ENCODE data around the gene TMEM125.
A peak's percentile ranks its signal among the peaks of the same experiment; 100 is the strongest.

The TMEM125 gene

DNA sequence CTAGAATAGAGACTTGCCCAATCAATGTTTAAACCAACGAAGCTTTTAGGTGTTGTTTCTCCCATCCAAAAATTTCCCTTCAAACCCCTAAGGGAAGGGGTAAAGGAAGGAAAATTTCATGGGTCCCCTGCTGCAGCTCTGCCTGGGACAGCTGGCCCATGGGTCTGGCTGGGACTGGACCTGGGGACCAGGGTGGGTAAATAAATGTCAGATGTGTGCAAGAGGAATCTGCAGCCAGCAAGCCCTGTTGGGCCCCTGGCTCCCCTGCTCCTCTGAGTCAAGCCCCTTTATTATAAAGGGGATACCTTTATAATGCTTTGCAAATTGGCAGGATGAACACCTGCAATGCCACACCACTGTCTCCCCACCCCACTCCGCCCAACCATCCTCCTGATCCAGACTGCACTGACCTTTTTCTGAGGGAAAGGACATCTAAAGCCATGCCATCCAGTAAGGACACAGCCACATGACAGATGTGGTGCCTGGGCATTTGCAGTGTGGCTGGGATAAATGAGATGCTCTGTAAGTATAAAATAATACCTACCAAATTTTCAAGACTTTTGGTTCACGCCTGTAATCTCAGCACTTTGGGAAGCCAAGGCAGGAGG is 1.9 kb upstream of the TMEM125 start:
- H2AK5ac ChIP-seq (ENCODE audit: low read depth, low read length): no peak overlapping the region
- H3K27me3 ChIP-seq (ENCODE audit: control insufficient read depth in 3 of 3, insufficient read depth in 3 of 3, low read depth in 1 of 3, low read length in 3 of 3): peaks cover 0 to 33% (median 0%) of the 10 kb centered on the region in 3 experiments
- no peak overlapping the region for H2BK120ac ChIP-seq (ENCODE audit: low read depth, low read length)
- peaks cover 0 to under 1% of the 10 kb centered on the region in 2 donors for H3K9me3 ChIP-seq (replicated peaks in 1 of 2; ENCODE audit: control insufficient read depth in 2 of 2, insufficient read depth in 1 of 2, low read depth in 1 of 2, low read length in 2 of 2)
- H3K27ac ChIP-seq (replicated peaks; ENCODE audit: low read length): no peak overlapping the region
- H3K18ac ChIP-seq (ENCODE audit: low read length): no peak overlapping the region
- H2BK5ac ChIP-seq (ENCODE audit: low read length): no peak overlapping the region
- H3K14ac ChIP-seq (ENCODE audit: low read length): no peak overlapping the region
- no peak overlapping the region for H3K4me2 ChIP-seq (ENCODE audit: insufficient read depth, low read length, poor library complexity, severe bottlenecking)
- H2BK15ac ChIP-seq (ENCODE audit: low read length): no peak overlapping the region
- no peak overlapping the region for H3K4me3 ChIP-seq (ENCODE audit: low read length in 2 of 2)
- DNase-seq (ENCODE audit: low spot score): no peak
- no peak overlapping the region for H2AFZ ChIP-seq (ENCODE audit: low read length)
- no peaks in the 10 kb centered on the region for H3K79me1 ChIP-seq (ENCODE audit: low read depth, low read length)
- H3K4ac ChIP-seq (ENCODE audit: low read length): no peak overlapping the region
- no peak overlapping the region for H3K9ac ChIP-seq (ENCODE audit: low read depth, low read length, poor library complexity)
- no peak overlapping the region for H4K91ac ChIP-seq (ENCODE audit: low read depth, low read length, poor library complexity)
- H3K4me1 ChIP-seq (ENCODE audit: control insufficient read depth in 2 of 2, insufficient read depth in 1 of 2, low read depth in 1 of 2, low read length in 2 of 2): peaks cover 0 to 8% of the 10 kb centered on the region in 2 donors
- H4K8ac ChIP-seq (ENCODE audit: low read depth, low read length): no peak overlapping the region
- H3K23ac ChIP-seq (ENCODE audit: low read depth, low read length, poor library complexity): no peak overlapping the region
- WGBS, 2 donors (ENCODE audit: extremely low coverage in 2 of 2, insufficient read length in 2 of 2, insufficient replicate concordance in 1 of 2): no CpG with 5 or more reads among the region's 3 CpGs
- H3K36me3 ChIP-seq (replicated peaks in 1 of 2; ENCODE audit: control insufficient read depth in 2 of 2, insufficient read depth in 2 of 2, low read length in 2 of 2): no peaks in the 10 kb centered on the region
- H2BK12ac ChIP-seq (ENCODE audit: low read length): no peak overlapping the region

DNA sequence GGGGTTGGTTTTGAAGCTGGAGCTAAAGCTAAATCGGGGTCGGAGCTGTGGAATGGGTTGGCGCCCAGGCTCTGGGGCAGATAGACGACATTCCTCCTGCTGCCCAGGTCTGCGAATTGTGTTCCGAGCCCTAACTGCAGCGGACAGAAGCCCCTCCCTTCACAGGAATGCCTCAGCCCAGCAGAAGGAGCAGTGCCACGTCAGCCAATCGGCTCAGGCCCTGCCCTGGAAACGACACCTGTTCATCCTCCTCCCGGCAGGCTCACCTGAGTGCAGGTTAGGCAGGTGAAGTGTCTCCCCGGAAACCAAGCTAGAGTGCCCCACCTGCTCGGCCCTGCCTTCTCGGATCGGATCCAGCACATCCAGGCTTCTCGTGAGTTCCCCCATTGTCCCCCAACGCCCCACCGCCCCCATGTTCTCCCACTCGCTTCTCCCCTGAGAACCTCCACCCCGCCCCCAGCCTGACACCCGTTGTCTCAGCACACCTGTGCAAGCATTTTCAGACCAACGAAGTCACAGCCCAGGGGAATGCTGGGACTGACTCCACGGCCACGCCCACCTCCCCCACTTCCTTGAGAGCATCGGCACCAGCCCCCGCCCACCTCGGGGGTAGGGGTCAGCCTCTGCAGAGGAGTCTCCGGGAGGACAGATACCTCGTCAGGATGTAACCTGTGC is 775 bp downstream of the TMEM125 start:
- Histone ChIP-seq H3K4me2 (ENCODE audit: insufficient read depth, low read length, poor library complexity, severe bottlenecking) (peak overlapping the region; percentile 70), H4K91ac (ENCODE audit: low read depth, low read length, poor library complexity) (no peak overlapping the region), H2BK12ac (ENCODE audit: low read length) (no peak overlapping the region), H4K8ac (ENCODE audit: low read depth, low read length) (no peak overlapping the region), H2AFZ (ENCODE audit: low read length) (peak overlapping the region; percentile 63), H3K79me1 (ENCODE audit: low read depth, low read length) (no peaks in the 10 kb centered on the region), H3K14ac (ENCODE audit: low read length) (no peak overlapping the region), H3K4me3 (ENCODE audit: low read length in 2 of 2) (peak overlapping the region; percentile 21 to 78), H2BK120ac (ENCODE audit: low read depth, low read length) (no peak overlapping the region), H3K9me3 (replicated peaks in 1 of 2; ENCODE audit: control insufficient read depth in 2 of 2, insufficient read depth in 1 of 2, low read depth in 1 of 2, low read length in 2 of 2) (no peaks in the 10 kb centered on the region), H3K18ac (ENCODE audit: low read length) (peak overlapping the region; percentile 29), H3K36me3 (replicated peaks in 1 of 2; ENCODE audit: control insufficient read depth in 2 of 2, insufficient read depth in 2 of 2, low read length in 2 of 2) (no peaks in the 10 kb centered on the region), H2AK5ac (ENCODE audit: low read depth, low read length) (no peak overlapping the region), H3K4ac (ENCODE audit: low read length) (no peak overlapping the region), H3K27ac (replicated peaks; ENCODE audit: low read length) (no peak overlapping the region), H3K23ac (ENCODE audit: low read depth, low read length, poor library complexity) (no peak overlapping the region), H2BK15ac (ENCODE audit: low read length) (no peak overlapping the region), H3K9ac (ENCODE audit: low read depth, low read length, poor library complexity) (no peak overlapping the region), H3K4me1 (ENCODE audit: control insufficient read depth in 2 of 2, insufficient read depth in 1 of 2, low read depth in 1 of 2, low read length in 2 of 2) (peaks cover 0 to 8% of the 10 kb centered on the region in 2 donors), H2BK5ac (ENCODE audit: low read length) (no peak overlapping the region), H3K27me3 (ENCODE audit: control insufficient read depth in 3 of 3, insufficient read depth in 3 of 3, low read depth in 1 of 3, low read length in 3 of 3) (peaks cover 0 to 33% (median 0%) of the 10 kb centered on the region in 3 experiments)
- no peak for DNase-seq (ENCODE audit: low spot score)
- WGBS, 2 donors (ENCODE audit: extremely low coverage in 2 of 2, insufficient read length in 2 of 2, insufficient replicate concordance in 1 of 2): no CpG with 5 or more reads among the region's 29 CpGs

DNA sequence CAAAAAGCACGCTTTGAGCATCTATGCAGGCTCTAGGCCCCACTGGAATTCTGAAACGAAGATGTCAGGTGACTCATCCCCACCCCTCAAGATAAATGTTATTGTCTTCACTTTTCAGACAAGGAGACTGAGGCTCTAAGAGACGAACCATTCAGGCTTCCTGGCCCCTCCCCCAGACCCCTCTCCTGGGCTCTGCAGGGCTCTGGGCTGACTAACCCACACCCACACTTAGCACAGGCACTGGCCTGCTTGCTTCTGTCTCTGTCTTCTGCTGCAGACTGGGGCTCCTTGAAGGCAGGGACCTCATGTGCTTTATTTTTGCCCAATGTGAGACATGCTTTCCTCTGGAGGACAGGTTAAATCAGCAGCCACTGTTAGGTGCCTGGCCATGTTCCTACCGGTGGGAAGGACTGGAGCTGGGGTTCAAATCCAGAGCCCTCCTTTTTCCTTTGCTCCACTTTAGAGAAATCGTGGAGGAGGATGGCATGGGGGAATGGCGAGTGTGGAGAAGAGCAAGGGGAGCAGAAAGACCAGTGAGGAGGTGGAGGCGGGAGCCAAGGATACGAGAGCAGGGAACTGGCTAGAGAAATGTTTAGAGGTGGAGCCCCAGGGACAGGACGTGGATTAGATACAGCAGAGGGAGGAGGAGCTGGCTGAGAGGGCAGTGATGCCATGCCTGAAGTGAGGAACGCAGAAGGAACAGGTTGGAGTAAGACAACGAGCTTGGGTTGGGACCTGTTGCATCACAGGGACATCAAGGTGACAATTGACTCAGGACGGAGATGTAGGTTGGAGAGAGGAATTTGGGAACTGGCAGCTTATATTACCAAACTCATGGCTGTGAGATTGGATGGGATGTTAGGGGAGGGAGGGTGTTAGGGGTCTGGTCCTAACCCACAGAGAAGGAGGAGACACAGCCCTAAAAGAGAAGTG is 1.7 kb downstream of the TMEM125 start:
- H2BK12ac ChIP-seq (ENCODE audit: low read length): peak overlapping the region; percentile 59
- WGBS, 2 donors (ENCODE audit: extremely low coverage in 2 of 2, insufficient read length in 2 of 2, insufficient replicate concordance in 1 of 2): no CpG with 5 or more reads among the region's 12 CpGs
- no peak overlapping the region for H3K27ac ChIP-seq (replicated peaks; ENCODE audit: low read length)

More for the DNA sequence above, 1.7 kb downstream of the TMEM125 start:
- H4K91ac ChIP-seq (ENCODE audit: low read depth, low read length, poor library complexity): no peak overlapping the region
- no peak overlapping the region for H2BK5ac ChIP-seq (ENCODE audit: low read length)
- peak overlapping the region; percentile 70 for H3K4me2 ChIP-seq (ENCODE audit: insufficient read depth, low read length, poor library complexity, severe bottlenecking)
- no peak for DNase-seq (ENCODE audit: low spot score)
- peak overlapping the region; percentile 43 for H3K23ac ChIP-seq (ENCODE audit: low read depth, low read length, poor library complexity)
- H3K9ac ChIP-seq (ENCODE audit: low read depth, low read length, poor library complexity): no peak overlapping the region
- H2AK5ac ChIP-seq (ENCODE audit: low read depth, low read length): no peak overlapping the region
- peaks cover 0 to 33% (median 0%) of the 10 kb centered on the region in 3 experiments for H3K27me3 ChIP-seq (ENCODE audit: control insufficient read depth in 3 of 3, insufficient read depth in 3 of 3, low read depth in 1 of 3, low read length in 3 of 3)
- no peaks in the 10 kb centered on the region for H3K79me1 ChIP-seq (ENCODE audit: low read depth, low read length)
- H3K9me3 ChIP-seq (replicated peaks in 1 of 2; ENCODE audit: control insufficient read depth in 2 of 2, insufficient read depth in 1 of 2, low read depth in 1 of 2, low read length in 2 of 2): no peaks in the 10 kb centered on the region
- H3K4me1 ChIP-seq (ENCODE audit: control insufficient read depth in 2 of 2, insufficient read depth in 1 of 2, low read depth in 1 of 2, low read length in 2 of 2): peaks cover 0 to 8% of the 10 kb centered on the region in 2 donors
- H3K4ac ChIP-seq (ENCODE audit: low read length): no peak overlapping the region
- H4K8ac ChIP-seq (ENCODE audit: low read depth, low read length): peak overlapping the region; percentile 52
- H3K4me3 ChIP-seq (ENCODE audit: low read length in 2 of 2): no peak overlapping the region
- H2BK120ac ChIP-seq (ENCODE audit: low read depth, low read length): no peak overlapping the region
- H2BK15ac ChIP-seq (ENCODE audit: low read length): no peak overlapping the region
- no peak overlapping the region for H3K14ac ChIP-seq (ENCODE audit: low read length)
- H2AFZ ChIP-seq (ENCODE audit: low read length): peak overlapping the region; percentile 63
- no peaks in the 10 kb centered on the region for H3K36me3 ChIP-seq (replicated peaks in 1 of 2; ENCODE audit: control insufficient read depth in 2 of 2, insufficient read depth in 2 of 2, low read length in 2 of 2)
- H3K18ac ChIP-seq (ENCODE audit: low read length): peak overlapping the region; percentile 25

Data from neuronal stem cell (in vitro differentiated cells).